GM18867 (cell line): ENCODE data around the gene PROK2.

Experiments
- ATAC-seq: cut with Tn5 transposase; IDR thresholded peaks from one replicate; pipeline ENCODE4 v1.9.1; 2021; ENCODE audit warnings: mild to moderate bottlenecking, moderate library complexity; ENCODE audit not compliant: unreplicated experiment

Gene PROK2, protein sequence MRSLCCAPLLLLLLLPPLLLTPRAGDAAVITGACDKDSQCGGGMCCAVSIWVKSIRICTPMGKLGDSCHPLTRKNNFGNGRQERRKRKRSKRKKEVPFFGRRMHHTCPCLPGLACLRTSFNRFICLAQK

DNA sequence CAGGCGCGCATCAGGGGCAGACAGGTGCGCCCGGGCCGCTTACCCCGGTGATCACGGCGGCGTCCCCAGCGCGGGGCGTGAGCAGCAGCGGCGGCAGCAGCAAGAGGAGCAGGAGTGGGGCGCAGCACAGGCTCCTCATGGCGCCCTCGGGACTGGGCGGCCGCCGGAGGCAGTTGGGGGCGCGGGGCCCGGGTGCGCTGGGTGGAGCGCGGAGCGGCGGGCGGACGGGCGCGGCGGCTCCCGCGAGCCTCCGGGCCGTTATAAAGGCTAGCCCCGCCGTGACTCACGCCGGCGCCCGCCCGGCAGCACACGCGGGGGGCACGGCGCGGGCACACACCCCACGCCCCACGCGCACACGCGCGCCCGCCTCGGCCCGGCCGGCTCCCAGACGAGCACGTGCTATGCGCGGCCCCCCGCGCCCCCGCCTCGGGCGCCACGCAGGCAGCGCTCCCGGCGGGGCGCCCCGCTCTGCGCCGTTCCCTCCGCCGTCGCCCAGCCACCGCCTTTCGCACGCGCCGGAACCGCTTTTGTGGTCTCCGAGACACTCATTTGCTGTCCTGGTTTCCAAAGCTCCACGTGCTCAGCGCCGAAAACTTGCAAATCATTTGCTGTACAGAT, at the start of gene PROK2:
PROK2 (minus strand) TSS at position 235 of the 618 bp plus-strand sequence; CDS start at position 139, 96 bp downstream.
- ATAC-seq = no peak

DNA sequence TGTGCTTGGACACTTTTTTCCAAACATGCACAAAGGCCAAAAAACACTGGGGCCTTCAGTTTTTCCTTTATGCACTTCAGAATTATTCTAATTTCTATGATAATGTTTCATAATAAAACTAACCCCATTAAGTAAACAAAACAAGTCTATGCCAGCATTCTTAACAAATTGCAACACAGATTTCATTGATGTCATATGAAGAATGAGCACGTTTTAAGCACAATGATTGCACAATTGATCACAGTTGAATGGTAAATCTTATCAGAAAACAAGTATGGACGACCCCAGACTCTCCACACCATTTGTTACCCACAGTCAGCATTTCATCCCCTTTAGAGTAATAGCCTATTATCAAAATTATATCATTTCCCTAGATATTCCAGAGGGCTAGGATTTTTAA, 46.7 kb upstream of the PROK2 start:
- ATAC-seq = no peak

DNA sequence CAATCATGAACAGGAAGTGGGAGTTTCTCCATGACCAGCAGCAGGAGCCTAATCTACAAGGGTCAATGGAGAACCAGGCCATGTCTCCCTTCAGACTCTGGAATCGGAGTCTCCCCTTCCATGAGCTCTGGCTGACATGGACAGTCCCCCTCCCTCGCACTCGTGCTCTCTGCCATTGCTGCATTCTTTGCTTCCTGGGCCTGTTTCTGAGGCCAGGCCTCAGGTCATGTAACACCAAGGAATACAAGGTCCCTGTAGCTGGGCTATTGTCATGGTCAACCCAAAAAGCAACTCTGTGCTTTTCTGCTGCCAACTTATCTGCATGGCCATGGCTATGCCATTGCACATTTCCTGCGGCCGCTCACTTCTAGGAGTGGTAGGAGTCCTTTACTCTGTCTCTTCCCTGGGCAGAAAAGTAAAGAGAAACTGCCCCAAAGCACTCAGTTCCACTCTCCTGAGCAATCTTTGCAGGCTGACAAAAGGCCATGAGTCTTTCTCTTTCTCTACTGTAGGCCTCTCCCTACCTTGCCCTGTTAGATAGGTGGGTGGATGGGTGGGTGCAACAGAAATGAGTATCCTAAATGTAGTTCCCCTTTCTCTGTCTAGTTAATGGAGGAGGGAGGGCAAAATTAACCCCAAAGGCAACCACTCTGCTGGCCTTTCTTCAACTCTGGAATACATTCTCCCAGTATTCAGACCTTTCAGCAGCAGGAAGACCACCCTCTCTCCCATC, 40.8 kb upstream of the PROK2 start:
- no peak for ATAC-seq

DNA sequence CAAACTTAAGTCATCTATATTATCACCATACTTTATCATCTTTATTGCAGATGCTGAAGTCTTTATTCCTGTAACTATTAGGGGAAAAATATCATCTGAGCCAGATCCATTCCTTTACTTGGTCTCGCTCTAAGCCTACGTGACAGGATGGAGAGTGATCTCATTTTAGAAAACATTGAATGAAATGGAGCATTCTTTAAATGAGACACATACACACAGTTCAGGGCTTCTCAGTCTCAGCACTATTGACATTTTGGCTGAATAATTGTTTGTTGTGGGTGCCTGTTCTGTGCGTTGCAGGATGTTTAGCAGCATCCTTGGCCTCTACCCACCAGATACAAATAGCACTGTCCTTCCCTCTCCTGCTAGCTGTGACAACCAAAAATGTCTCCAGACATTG, 36.2 kb upstream of the PROK2 start:
- ATAC-seq = no peak

DNA sequence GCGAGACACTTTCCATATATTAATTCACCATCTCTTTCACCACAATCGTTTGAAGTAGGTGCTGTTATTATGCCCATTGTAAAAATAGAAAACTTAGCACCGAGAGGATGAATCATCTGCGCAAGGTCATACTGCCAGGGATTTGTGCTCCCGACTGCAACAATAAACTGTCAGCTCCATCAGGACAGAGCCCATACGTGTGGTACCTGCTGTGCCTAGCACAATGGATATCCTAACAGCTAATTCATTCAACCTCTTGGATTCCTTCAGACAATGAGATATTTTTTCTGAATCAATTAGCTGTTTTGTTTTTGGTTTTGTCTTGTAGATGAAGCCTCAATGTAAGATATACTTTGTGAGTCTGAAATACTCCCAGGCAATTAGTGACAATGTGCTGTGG, 32.3 kb upstream of the PROK2 start:
- no peak for ATAC-seq

DNA sequence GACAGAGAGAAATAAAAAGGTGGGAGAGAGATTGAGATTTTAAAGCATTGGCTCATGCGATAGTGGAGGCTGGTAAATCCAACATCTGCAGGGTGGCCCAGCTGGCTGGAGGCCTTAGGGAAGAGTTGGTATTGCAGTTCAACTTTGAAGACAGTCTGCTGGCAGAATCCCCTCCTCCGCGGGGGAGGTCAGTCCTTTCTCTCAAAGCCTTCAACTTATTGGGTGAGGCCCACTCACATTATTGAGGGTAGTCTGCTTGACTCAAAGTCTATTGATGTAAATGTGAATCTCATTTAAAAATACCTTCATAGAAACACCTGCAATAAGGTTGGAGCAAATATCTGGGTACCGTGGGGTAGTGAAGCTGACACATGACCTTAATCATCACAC, 31.8 kb upstream of the PROK2 start:
- no peak for ATAC-seq

DNA sequence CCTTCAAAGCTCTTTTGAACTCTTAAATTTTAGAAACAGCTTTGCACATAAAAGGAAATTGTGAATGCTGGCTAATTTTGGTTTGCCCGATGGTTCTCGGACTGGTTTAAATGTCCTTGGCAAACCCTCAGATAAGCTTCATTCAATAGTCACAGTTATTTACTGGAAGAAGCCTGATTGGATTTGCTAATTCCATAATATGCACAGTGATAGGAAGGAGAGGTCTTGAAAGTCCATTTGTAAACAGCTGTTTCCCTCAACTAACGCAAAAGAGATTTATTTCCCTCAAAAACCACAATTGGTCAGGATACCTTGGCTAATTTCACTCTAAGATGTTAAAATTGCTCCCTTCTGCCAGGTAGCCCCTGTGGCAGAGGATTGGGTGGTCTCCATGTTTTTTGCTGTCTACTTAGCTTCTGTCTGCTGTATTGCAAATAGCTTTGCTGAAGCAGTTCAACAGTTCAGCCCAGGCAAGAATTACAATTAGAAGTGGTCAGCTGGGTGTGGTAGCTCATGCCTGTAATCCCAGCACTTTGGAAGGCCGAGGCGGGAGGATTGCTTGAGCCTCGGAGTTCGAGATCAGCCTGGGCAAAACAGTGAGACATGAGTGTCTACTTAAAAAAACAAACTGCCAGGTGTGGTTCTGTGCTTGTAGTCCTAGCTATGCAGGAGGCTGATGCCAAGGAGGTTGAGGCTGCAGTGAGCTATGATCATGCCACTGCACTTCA, 30.6 kb upstream of the PROK2 start:
- ATAC-seq = no peak

DNA sequence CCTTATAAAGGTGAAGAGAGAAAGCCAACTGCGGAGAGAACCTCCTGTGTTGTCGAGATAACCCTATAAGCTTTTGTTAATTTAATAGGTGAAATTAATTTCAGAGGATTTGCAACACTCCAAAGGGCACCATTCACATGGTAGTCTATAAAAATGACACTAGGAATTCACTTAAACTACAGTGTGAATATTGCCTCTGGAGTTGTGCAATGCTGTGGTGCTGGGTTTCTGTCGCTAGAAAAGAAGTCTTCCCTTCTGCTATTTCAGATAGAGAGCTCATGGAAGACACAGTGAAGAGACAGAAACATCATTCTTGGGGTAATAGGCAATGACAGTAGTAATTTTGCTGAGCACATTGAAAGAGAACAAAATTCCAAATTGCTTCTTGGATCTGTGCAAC, 28.8 kb upstream of the PROK2 start:
- ATAC-seq = no peak

DNA sequence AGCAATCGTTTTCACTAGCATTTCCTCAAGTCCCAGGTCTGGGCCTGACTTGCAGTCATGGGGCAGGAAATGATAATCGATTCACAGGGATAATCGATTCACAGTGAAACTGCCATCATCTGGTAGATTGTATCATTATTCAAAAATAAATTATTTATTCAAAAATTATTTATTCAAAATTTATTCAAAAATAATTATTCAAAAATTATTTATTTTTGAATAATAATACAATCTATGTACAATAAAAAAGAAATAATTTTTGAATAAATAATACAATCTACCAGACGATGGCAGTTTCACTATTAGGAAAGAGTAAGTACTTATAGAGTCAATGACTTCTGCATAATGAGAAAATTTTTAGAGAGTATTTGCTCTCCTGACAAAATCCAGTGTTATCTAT, 28.1 kb upstream of the PROK2 start:
- ATAC-seq = no peak

DNA sequence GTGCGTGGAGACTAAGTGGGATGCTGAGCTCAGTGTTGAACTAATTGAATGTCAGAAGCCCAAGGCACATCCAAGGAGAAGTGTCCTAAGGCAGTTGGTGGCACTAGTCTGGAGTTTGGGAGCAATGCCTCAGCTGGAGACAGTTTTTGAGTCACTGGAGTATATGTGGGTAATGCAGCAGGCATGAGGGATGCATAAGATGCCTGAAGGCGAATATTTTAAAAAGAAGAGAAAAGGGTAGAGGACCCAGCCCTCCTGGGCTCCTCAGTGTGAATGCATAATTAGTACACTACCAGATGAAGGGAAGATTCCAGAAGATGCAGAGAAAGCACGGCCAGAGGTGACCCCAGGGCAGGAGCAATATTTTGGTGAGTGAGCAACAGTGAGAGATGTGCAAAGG, 25.1 kb upstream of the PROK2 start:
- no peak for ATAC-seq

DNA sequence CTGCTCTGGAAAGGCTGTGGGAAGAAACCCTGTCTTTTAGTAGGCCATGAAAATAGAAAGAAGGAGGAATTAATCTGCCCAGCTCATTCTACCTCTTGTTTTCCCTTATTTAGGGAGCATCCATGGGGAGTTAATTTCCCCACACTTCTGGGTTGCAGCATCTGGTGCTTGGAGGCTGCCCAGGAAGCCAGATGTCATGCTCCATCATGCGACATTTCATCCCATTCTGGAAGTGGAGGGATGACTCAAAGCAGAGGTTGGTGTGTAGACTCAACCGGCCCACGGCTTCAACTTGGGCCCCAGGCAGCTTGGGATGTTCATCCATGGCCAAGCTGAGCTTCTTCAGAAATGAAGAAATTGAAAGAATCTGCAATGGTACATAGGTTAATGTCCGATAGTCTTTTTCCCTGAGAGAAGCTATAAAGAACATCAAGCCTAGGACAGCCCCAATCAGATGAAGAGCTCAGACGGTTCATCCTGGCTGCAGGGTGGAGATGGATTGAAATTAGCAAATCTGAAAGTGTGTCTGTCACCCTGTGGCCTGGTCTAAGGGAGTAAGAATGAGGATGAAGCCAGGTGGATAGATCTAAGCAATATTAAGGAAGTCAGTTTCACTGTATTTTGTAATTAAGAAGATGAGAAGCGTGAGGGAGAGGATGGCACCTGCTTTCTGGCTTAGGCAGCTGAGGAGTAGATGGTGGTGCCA, 24.5 kb upstream of the PROK2 start:
- ATAC-seq = no peak

DNA sequence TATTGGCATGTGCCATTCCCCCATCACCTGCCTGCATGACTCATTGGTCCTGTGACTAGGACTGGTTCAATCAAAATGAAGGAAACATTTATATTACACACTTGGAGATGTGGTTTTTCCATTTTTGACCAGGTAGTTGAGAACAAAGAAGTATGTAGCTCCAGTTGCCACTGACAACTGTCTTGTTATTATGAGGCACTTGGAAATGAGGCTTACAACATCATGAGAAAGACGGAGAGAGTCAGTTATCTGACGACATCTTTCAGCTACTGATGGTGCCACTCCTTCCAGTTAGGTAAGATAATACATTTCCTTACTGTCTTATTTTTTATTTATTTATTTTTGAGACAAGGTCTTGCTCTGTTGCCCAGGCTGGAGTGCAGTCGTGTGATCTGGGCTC, 21.8 kb upstream of the PROK2 start:
- ATAC-seq = no peak

DNA sequence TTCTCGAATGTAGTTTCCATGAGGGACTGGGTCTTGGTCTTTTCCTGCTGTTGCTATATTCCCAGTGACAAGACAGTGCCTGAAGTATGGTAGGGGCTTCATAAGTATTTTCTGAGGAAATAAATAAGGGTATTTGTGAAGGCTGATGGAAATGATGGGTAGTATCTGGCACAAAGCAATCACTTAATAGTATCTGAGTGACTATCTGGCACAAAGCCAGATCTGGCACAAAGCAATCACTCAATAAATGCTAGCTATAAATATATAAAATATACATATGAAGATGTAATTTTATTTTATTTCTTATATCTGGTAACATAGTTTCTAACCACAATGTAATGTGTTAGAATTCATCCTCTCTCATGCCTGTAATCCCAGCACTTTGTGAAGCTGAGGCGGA, 20.7 kb upstream of the PROK2 start:
- no peak for ATAC-seq

DNA sequence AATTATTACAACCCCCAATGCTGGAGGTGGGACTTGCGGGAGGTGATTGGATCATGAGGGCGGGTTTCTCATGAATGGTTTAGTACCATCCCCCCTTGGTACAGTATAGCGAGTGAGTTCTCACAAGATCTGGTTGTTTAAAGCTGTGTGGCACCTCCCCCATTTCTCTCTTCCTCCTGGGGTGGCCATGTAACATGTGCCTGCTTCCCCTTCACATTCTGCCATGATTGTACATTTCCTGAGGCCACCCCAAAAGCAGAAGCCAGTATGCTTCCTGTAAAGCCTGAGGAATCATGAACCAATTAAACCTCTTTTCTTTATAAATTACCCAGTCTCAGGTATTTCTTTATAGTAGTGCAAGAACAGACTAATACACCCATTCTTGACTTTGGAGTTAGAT, 20.3 kb upstream of the PROK2 start:
- ATAC-seq = no peak

DNA sequence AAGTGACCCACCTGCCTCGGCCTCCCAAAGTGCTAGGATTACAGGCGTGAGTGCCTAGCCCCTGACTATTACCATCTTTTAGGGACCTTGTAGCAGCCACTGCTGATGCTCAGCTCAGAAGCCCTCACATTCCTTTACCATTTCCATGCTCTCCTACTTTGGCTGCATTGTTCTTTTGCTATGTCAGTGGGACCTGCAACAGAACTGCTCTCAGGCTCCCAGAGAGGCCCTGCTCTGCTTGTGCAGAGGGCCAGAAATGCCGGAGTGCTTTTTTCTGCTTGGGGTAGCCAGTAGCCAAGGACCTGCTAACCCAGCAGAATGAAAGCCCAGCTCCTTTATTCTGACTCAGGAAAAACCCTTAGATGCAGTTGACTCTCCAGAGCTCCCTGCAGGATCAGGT, 18.3 kb upstream of the PROK2 start:
- no peak for ATAC-seq

DNA sequence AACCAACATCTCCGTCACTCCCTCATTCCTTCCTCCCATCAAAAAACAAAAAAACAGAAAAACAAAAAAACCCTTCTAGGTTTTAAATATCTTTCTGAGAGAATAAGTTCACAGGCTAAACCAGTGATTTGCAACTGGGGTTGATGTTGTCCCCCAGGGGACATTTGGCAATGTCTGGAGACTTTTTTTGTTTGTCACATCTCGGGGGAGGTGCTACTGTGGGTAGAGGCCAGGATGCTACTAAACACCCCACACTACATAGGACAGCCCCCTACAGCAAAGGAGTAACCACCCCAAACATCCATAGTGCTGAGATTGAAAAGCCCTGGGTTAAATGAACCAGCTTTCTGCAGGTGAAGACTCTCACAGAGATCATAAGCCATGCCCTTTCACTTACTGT, 17.0 kb upstream of the PROK2 start:
- ATAC-seq = no peak

DNA sequence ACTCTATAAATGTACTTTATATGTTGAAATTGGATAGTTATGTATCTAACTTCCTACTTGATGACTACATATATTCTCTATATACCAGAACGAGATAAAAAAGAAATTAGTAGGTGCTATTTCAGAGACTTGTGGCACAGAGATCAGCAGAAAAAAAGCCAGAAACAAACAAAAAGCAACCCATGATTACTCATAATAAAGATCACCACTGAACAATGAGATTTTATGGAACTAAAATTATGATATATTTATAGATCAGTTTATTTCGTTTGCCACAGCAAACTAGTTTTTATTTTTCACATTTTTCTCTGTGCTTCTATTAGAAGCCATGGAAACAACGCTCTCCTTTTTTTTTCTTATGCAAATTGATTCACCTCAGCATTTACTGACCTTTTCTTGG, 15.1 kb upstream of the PROK2 start:
- no peak for ATAC-seq

DNA sequence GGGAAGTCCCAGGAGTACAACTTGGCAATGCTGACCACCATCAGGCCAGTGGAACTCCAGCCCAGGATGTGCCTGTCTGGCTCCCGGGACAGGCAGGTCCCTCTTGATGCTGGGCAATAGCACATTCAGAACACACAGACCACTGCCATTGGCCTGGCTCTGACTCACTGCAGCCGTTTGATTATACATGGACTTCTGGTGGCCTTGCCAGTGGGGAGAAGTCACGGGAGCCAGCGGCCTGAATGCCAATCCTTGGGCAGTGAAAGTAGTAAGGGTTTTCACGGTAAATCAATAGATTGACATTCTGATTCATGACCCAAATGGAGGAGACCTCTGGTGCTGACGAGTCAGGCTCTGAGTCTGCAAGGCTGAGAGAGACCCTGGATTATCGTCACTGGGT, 12.5 kb upstream of the PROK2 start:
- ATAC-seq = no peak

DNA sequence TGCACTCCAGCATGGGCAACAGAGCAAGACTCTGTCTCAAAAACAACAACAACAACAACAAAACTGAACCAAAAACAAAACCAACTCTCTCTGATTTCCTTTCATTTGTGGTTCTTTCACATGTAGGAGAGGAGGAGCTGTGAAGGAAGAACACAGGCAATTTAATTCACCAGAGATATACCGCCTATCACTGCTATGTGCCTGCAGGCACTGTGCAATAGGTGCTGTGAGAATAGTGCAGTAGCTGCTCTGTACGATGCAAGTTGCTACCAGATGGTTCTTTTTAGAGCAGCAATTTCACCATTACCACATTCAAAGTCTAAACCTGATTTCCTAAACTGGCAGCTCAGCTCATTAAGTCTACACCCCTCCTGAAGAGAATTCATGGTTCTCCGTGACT, 11.3 kb upstream of the PROK2 start:
- ATAC-seq = no peak

DNA sequence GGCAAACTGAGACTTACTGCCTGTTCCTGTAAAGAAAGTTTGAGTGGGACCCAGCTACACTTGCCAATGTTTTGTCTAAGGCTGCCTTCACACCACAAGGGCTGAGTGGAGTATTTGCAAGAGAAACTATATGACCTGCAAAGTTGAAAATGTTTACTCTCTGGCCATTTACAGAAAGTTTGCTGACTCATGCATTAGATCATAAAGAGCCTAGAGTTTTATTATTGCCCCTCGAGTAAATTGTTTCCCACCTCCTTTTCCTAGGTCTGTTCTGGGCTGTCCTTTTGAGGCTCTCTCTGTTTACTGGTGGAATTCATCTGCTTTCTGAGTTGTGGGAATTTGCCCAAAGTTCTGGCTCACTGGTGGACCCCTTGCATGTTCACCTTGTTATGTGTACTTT, 6.7 kb upstream of the PROK2 start:
- ATAC-seq = no peak

DNA sequence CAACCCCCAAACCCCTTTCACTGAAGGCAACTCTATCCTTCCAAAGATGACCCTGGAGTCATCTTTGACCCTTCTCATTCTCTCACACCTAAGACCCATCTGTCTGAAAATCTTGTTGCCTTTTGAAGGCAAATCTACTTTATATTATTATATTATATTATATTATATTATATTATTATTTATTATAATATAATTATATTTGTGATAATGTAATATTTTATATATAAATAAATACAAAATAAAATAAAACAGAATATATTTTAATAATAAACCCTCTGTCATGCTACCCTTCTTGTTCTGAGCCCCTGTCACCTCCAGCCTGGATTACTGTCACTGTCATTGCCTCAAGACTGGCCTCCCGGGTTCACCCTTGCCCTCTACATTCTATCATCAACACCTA, 5.0 kb upstream of the PROK2 start:
- ATAC-seq = no peak
